A375 (cell line): ENCODE measurements around the gene NRCAM. TPM values are rescaled to one million over a fixed set of nuclear protein-coding genes. Genes with fewer than 3 reads are reported as not detected.

Source experiments
- total RNA-seq: library from RNA; depleted of rRNA; stranded (reverse); fragments of >200 nt; shearing (Covaris generic); gene quantifications from 2 replicates; pipeline ENCODE4 v1.2.3, GENCODE V29; 2014; rRNA removed

The NRCAM gene
- total RNA-seq = 1.8 and 2.7 TPM in 2 replicates

GRCh38 chr7:108455998-108456677 lies at the start of gene NRCAM:
NRCAM (minus strand) TSS chr7:108456436; CDS start chr7:108240064, 216,372 bp downstream.

GRCh38 chr7:108130261-108130660 lies 326.0 kb downstream of the NRCAM start, which contains the start of gene LAMB4:
LAMB4 (minus strand) TSS chr7:108130361; CDS start chr7:108123164, 7,197 bp downstream.

Other genes with a start within 250 kb of the NRCAM start
- gene PNPLA8, start 69.7 kb upstream of the NRCAM start, total RNA-seq = 19.4 and 22.9 TPM in 2 replicates
- gene THAP5, start 113.3 kb upstream of the NRCAM start, total RNA-seq = 19.7 and 21.6 TPM in 2 replicates
- gene DNAJB9, start 113.4 kb upstream of the NRCAM start, total RNA-seq = 29.5 and 54.8 TPM in 2 replicates